Neutrophil (primary cell): Measurements from ENCODE around the gene BCL7B.
A peak's percentile ranks its signal among the peaks of the same experiment; 100 is the strongest.
"Not testable (repeated sequence)": the region's sequence is repeated elsewhere in the genome, so short reads cannot be mapped to it uniquely, and the experiment has no call there.

Experiments used
- H3K27ac ChIP-seq: fragments of 200-600 bp; sonication (generic); 2 replicates; pipeline ENCODE4 v1.5.1; 2016; ENCODE audit warnings: mild to moderate bottlenecking, moderate library complexity
- H3K27me3 ChIP-seq: fragments of 200-600 bp; sonication (generic); 2 replicates; pipeline ENCODE4 v1.6.0; 2016; ENCODE audit warnings: mild to moderate bottlenecking
- H3K36me3 ChIP-seq: fragments of 200-600 bp; sonication (generic); 2 replicates; pipeline ENCODE4 v1.5.1; 2017
- H3K4me1 ChIP-seq, 2 experiments: fragments of 200-600 bp in 1 of 2; sonication (generic) in 1 of 2; 1 replicate in 1 of 2; 2 replicates in 1 of 2; pipeline versions ENCODE4 v1.5.1 to v1.6.1; 2013 to 2016; ENCODE audit warnings: low read depth in 1 of 2, low read length in 1 of 2, mild to moderate bottlenecking in 1 of 2, moderate library complexity in 1 of 2; ENCODE audit not compliant: control insufficient read depth in 1 of 2, insufficient read depth in 1 of 2
- H3K4me3 ChIP-seq, 2 experiments: fragments of 200-600 bp in 1 of 2; sonication (generic) in 1 of 2; 1 replicate in 1 of 2; 2 replicates in 1 of 2; pipeline ENCODE4 v1.5.1; 2013 to 2016; ENCODE audit warnings: low read depth in 1 of 2, low read length in 1 of 2, mild to moderate bottlenecking in 1 of 2, moderate library complexity in 1 of 2
- H3K9me3 ChIP-seq: fragments of 200-600 bp; sonication (generic); 2 replicates; pipeline ENCODE4 v1.5.1; 2016
- TF ChIP-seq, protein P1 (sequence below): fragments of 200-600 bp; sonication (generic); IDR thresholded peaks from 2 replicates; pipeline ENCODE4 v1.5.1; 2016; ENCODE audit warnings: antibody characterized with exemption

BCL7B gene

DNA sequence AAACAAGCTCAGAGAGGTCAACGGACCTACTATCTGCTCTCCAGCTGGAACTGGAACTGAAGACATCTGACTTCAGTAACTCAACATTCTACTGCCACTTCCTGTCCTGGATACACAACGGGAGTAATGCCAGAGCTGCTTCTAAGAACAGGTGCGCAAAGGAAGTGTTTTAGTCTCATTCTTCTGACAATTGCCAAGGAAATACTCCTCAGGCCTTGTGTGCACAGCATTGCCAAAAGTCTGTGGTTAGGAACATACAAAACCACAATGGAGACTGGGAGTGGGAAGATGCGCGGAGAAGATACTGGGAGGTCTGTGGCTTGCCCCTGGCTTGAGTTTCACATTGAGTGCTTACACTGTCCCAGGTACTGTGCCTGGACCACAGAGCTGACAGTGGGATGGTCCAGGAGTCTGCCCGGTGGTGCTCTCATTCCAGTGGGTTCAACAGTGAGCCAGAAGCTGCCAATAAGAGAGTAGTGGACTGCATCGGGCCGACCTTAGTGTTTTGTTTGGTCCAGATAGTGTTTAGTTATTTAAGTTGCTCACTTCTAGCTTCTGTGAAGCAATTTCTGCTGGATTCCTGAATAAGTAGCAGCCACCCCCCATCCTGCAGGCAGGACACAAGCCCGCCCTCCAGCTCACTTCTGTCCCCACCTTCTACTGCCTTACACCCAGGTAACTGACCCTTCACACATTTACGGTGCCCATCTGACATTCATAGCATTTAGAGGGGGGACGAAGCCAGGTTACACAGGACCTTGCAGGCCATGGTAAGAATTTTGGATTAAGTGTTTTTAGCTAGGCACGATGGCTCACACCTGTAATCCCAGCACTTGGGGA, 10.6 kb upstream of the BCL7B start:
- H3K4me1 ChIP-seq, result peaks cover 0 to 13% of the 10 kb centered on the region in 2 experiments
- H3K27me3 ChIP-seq, result no peaks in the 10 kb centered on the region
- peaks cover 43% of the 10 kb centered on the region for H3K36me3 ChIP-seq
- H3K27ac ChIP-seq, result no peak overlapping the region
- TF ChIP-seq, protein P1, sequence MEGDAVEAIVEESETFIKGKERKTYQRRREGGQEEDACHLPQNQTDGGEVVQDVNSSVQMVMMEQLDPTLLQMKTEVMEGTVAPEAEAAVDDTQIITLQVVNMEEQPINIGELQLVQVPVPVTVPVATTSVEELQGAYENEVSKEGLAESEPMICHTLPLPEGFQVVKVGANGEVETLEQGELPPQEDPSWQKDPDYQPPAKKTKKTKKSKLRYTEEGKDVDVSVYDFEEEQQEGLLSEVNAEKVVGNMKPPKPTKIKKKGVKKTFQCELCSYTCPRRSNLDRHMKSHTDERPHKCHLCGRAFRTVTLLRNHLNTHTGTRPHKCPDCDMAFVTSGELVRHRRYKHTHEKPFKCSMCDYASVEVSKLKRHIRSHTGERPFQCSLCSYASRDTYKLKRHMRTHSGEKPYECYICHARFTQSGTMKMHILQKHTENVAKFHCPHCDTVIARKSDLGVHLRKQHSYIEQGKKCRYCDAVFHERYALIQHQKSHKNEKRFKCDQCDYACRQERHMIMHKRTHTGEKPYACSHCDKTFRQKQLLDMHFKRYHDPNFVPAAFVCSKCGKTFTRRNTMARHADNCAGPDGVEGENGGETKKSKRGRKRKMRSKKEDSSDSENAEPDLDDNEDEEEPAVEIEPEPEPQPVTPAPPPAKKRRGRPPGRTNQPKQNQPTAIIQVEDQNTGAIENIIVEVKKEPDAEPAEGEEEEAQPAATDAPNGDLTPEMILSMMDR, result no peak
- no peaks in the 10 kb centered on the region for H3K9me3 ChIP-seq
- no peak overlapping the region for H3K4me3 ChIP-seq

GRCh38 chr7:73567140-73567539, 9.7 kb upstream of the BCL7B start:
- H3K9me3 ChIP-seq, result no peaks in the 10 kb centered on the region
- TF ChIP-seq, protein P1, result no peak
- H3K27ac ChIP-seq, result no peak overlapping the region

GRCh38 chr7:73566431-73566830, 8.9 kb upstream of the BCL7B start:
- not testable (repeated sequence) for H3K9me3 ChIP-seq, H3K27ac ChIP-seq, H3K27me3 ChIP-seq
- peaks cover 27% of the 10 kb centered on the region for H3K36me3 ChIP-seq
- peaks cover 0 to 13% of the 10 kb centered on the region in 2 experiments for H3K4me1 ChIP-seq
- peak overlapping the region in 1 of 2 experiments; percentile 45 for H3K4me3 ChIP-seq

More at GRCh38 chr7:73567140-73567539, 9.7 kb upstream of the BCL7B start:
- no peak overlapping the region for H3K4me3 ChIP-seq
- peaks cover 0 to 13% of the 10 kb centered on the region in 2 experiments for H3K4me1 ChIP-seq
- H3K36me3 ChIP-seq, result peaks cover 34% of the 10 kb centered on the region
- peaks cover 4% of the 10 kb centered on the region for H3K27me3 ChIP-seq

DNA sequence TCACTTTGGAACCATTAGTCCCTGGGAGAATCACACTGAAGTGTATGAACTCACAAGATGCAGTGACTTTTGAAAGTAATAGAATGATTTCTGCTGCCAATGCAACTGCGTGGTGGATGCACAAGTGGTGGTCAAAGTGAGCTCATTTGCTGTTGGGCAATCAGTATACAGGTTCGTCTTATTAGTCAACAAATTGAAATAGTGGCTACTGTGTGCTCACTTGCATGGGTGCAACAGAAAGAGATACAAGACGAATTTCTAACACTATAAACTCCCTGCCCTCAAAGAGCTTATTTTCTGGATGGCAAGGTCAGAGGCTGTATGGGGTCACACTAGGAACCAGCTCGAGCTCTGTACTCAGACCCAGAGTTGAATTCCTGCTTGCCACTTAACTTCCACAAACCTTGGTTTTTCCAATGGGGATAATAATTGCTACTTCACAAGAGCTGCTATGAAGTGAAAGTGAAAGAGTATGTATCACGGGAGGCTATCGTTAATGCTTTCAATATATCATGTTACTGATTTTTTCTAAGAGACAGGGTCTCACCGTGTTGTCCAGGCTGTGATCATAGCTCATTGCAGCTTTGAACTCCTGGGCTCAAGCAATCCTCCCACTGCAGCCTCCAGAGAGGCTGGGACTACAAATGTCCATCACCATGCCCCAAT, 8.3 kb upstream of the BCL7B start:
- no peaks in the 10 kb centered on the region for H3K9me3 ChIP-seq
- TF ChIP-seq, protein P1, result no peak
- H3K4me1 ChIP-seq, result peaks cover 0 to 13% of the 10 kb centered on the region in 2 experiments
- no peak overlapping the region for H3K27ac ChIP-seq
- peaks cover 7% of the 10 kb centered on the region for H3K27me3 ChIP-seq
- peaks cover 20% of the 10 kb centered on the region for H3K36me3 ChIP-seq
- peak overlapping the region in 1 of 2 experiments; percentile 45 for H3K4me3 ChIP-seq

DNA sequence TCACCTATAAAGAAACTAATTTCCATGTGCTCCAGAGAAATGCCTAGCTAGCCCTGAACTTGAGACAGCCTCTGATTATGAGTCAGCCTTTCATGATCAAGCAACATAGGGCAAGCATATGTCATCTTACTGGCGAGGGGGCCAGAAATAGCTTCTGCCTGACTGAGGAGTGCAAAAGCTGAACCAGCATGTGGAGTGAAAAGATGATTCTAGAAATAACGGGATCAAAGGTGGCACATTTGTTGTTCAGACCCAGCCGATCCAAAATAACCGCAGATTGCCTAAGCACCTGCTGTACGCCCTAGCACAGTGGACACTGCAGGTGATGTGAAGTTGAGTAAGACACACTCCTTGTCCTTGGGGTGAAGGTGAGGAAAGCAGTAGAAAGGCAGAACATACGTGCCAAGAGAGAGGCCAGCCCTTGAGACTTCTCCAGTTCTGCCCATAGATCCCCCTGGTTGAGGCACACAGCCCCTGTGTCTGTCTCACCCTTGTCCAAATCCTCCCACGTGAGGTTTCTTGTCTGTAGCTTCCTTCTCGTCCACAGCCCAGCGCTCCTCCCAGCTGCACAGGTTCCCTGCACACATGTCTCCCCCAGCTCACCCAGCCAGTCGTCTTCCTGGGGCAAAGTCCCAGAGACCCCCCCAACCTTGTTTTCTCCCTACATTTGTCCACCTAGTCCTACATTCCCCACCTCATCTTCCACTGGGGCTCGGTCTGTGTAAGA, 2.8 kb upstream of the BCL7B start:
- peaks cover 21 to 22% of the 10 kb centered on the region in 2 experiments for H3K4me1 ChIP-seq
- peaks cover 17% of the 10 kb centered on the region for H3K27me3 ChIP-seq
- H3K4me3 ChIP-seq, result no peak overlapping the region
- TF ChIP-seq, protein P1, result no peak
- H3K27ac ChIP-seq, result no peak overlapping the region
- H3K9me3 ChIP-seq, result no peaks in the 10 kb centered on the region
- H3K36me3 ChIP-seq, result no peaks in the 10 kb centered on the region
